ENCODE measurements around the gene NSMCE4A. TPM values are rescaled to one million over a fixed set of nuclear protein-coding genes. Genes with fewer than 3 reads are reported as not detected.

The NSMCE4A gene
- total RNA-seq, 3 donors from 2014 or later = 81.0 to 85.2 (median 82.3) TPM

Other genes starting within 250 kb of the NSMCE4A start
- gene ATE1, start 47.2 kb downstream of the NSMCE4A start, total RNA-seq = 10 to 100 TPM; 33.6 to 41.2 (median 38.5) TPM
- gene TACC2, start 13.9 kb upstream of the NSMCE4A start, total RNA-seq = under 1 TPM; 0.21 to 0.57 (median 0.43) TPM